Activated CD4-positive, alpha-beta T cell treated with anti-CD3 and anti-CD28 coated beads for 36 hours (primary cell): Measurements from ENCODE around the gene SLC35F4. TPM values are rescaled to one million over a fixed set of nuclear protein-coding genes. Genes with fewer than 3 reads are reported as not detected.
"Not testable (repeated sequence)": the region's sequence is repeated elsewhere in the genome, so short reads cannot be mapped to it uniquely, and the experiment has no call there.

Source experiments
- ATAC-seq: fragments of 200-7000 bp; cut with Tn5 transposase; one replicate; pipeline ENCODE4 v1.10.0; 2021; ENCODE audit warnings: mild to moderate bottlenecking, moderate library complexity
- CTCF ChIA-PET: fragments of 350-600 bp; sonication (Branson Sonifier 250); formaldehyde crosslinking; loops from one replicate; lab custom pipeline; 2021; ENCODE audit warnings: antibody characterized with exemption; lab: Charles Lee
- POLR2A ChIA-PET: fragments of 350-600 bp; sonication (Branson Sonifier 250); formaldehyde crosslinking; loops from one replicate; lab custom pipeline; 2021; ENCODE audit warnings: antibody characterized with exemption, inconsistent platforms; lab: Charles Lee
- DNase-seq: peaks from one replicate; pipeline ENCODE4 v3.0.0-alpha.2; 2020
- H3K27ac Mint-ChIP-seq: one replicate; pipeline ENCODE4 v1.8.0; 2021; ENCODE audit warnings: mixed read lengths
- H3K27me3 Mint-ChIP-seq: one replicate; pipeline ENCODE4 v1.8.0; 2021; ENCODE audit warnings: mixed read lengths
- H3K36me3 Mint-ChIP-seq: one replicate; pipeline ENCODE4 v1.8.0; 2021; ENCODE audit warnings: low read depth, mixed read lengths
- H3K4me1 Mint-ChIP-seq: one replicate; pipeline ENCODE4 v1.8.0; 2021; ENCODE audit warnings: mixed read lengths
- H3K4me3 Mint-ChIP-seq: one replicate; pipeline ENCODE4 v1.8.0; 2021; ENCODE audit warnings: mild to moderate bottlenecking, moderate library complexity, mixed read lengths
- H3K9me3 Mint-ChIP-seq: one replicate; pipeline ENCODE4 v1.8.0; 2021; ENCODE audit warnings: low read depth, mixed read lengths
- intact Hi-C, 2 experiments: fragments of 100-400 bp; cut with DNase I in 1 of 2; cut with micrococcal nuclease in 1 of 2; formaldehyde crosslinking; loops; one replicate each; pipeline versions ENCODE4 v1.14.2 to v1.15.1; 2022 to 2024; cut with DNase I, micrococcal nuclease
- total RNA-seq, 2 experiments: library from RNA; stranded (reverse); gene quantifications; one replicate each; pipeline ENCODE4 v1.2.3, GENCODE V29; 2021

Gene SLC35F4
- total RNA-seq, 2 experiments from 2014 or later = not detected

DNA sequence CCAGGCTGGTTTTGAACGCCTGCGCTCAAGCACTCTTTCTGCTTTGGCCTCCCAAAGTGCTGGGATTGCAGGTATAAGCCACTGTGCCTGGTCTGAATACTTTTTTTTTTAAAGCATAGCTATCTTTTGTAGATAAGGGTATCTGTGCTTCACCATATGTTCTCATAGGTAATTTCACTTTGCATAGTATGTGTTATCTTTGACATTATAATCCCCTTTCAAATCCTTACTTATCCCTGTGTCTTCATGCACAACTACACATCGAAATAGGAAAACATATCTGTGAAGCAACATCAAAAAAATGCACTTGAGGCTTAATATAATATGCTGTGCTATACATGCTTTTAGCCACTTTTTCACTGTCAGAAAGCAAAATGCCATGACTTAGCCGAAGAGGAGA, 94.1 kb downstream of the SLC35F4 start:
- CTCF ChIA-PET = no interaction called here
- H3K4me3 Mint-ChIP-seq = no peak overlapping the region
- ATAC-seq (no peak), DNase-seq (no peak)
- H3K36me3 Mint-ChIP-seq = no peaks in the 10 kb centered on the region
- H3K9me3 Mint-ChIP-seq = peaks cover 6% of the 10 kb centered on the region
- no peak overlapping the region for H3K27ac Mint-ChIP-seq
- peaks cover 6% of the 10 kb centered on the region for H3K27me3 Mint-ChIP-seq
- intact Hi-C loops = no loop called here
- POLR2A ChIA-PET = no interaction called here
- H3K4me1 Mint-ChIP-seq = no peaks in the 10 kb centered on the region

DNA sequence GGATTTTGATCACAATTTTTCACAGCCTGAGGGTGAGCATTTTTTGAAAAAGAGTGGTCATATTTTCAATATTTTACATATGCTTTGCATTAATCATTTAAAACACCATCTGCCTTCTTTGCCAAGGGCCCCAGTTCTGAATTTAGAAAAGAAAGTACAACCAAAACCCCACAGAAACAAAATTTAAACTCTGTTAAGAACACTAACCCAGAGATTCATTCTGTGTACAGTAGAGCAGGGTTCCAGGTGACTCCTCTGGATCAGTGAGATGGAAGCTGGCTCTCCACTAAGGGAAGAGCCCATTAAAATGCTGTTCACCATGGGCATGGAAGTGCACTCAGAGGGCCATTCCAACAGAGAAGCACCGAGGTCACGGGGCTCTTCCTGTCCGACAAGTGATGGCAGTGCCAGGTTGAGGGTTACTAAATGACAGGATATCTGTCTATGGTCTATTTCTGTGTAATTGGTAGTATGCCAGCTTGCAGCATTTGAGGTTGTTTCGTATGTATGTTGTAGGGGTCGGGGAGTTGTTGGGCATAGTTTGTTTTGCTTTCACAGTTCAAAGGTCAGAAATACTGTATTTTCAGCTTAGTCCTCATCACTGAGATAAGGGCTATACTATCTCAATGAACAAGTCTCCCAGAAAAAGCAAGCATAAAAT, 95.9 kb downstream of the SLC35F4 start:
- DNase-seq (no peak), ATAC-seq (no peak)
- ChIA-PET POLR2A (no interaction called here), CTCF (no interaction called here)
- no peaks in the 10 kb centered on the region for H3K36me3 Mint-ChIP-seq
- no peak overlapping the region for H3K27ac Mint-ChIP-seq
- H3K9me3 Mint-ChIP-seq = peaks cover 1% of the 10 kb centered on the region
- intact Hi-C loops = no loop called here
- peaks cover 9% of the 10 kb centered on the region for H3K27me3 Mint-ChIP-seq
- no peak overlapping the region for H3K4me3 Mint-ChIP-seq
- H3K4me1 Mint-ChIP-seq = no peaks in the 10 kb centered on the region

DNA sequence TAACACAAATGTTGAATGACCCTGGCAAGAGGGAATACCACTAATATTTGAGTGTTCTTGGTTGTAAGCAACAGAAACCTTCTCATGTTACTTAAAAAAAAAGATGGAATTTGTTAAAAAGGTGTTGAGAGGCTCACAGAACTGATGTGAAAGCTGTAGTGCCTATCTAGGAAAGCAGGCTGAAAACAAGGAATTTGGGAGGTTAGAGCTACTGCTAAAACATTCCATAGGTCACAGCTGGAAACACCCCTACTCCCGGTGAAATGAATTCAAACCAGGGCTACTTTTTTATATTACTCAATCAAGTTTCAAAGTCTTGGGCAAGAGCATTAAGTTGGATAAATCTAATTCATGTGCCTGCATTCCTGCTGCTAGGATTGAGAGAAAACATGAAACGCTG, 104.1 kb downstream of the SLC35F4 start:
- Mint-ChIP-seq H3K27ac (no peak overlapping the region), H3K9me3 (peaks cover 3% of the 10 kb centered on the region), H3K4me1 (no peaks in the 10 kb centered on the region), H3K27me3 (peaks cover 7% of the 10 kb centered on the region), H3K4me3 (no peak overlapping the region), H3K36me3 (no peaks in the 10 kb centered on the region)
- POLR2A ChIA-PET = no interaction called here
- ATAC-seq = no peak
- CTCF ChIA-PET = no interaction called here
- DNase-seq = no peak
- intact Hi-C loops = no loop called here

DNA sequence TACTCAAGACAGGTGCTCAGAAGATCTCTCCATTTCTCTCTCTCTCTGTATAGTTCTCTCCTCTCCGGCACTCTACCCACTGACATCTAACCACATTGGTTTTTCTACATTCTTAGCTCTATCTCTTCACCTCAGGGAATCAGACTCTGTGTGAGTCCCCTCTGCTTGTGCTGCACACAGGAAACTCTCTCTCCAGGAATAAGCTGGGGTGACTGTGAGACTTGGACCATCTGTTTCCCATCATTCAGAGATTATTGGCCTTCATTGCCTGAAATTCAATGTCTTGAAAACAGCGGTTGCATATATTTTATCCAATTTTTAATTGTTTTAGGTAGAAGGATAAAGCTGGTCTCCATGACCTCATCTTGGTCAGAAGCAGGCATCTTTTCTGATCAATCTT, 105.0 kb downstream of the SLC35F4 start:
- POLR2A ChIA-PET = interaction anchor here (0.7 kb wide), 1 partner anchor 160 kb away, joined by 3 read pairs; no protein-coding TSS in a partner anchor
- ATAC-seq = no peak
- Mint-ChIP-seq H3K4me1 (no peaks in the 10 kb centered on the region), H3K9me3 (peaks cover 3% of the 10 kb centered on the region), H3K27me3 (peaks cover 6% of the 10 kb centered on the region), H3K36me3 (no peaks in the 10 kb centered on the region), H3K4me3 (no peak overlapping the region), H3K27ac (no peak overlapping the region)
- no peak for DNase-seq
- intact Hi-C loops = no loop called here
- CTCF ChIA-PET = no interaction called here

DNA sequence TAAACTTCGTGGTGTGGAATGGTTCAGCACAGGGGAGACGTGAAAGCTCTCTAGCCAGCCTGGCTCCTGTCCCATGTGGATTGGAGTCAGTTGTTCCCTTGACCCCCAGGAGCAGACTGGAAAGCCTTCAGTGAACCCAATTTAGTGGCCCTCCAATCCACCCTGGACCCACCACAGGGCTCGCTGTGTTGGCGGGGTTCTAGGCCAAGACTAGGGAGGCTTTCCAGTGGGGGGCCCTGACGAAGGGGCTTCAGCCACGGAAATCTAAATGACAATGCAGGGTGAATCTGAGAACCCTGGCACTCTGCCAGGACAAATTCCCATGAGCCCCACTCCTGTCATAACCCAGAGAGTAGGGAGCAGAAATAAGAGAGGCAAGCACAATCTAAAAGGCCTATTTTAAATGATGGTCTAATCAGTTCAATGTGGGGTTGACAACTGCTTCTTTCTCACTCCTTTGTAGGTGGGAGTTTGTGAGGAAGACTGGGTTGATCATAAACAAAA, 110.8 kb downstream of the SLC35F4 start:
- Mint-ChIP-seq H3K4me3 (no peak overlapping the region), H3K36me3 (no peaks in the 10 kb centered on the region), H3K4me1 (no peaks in the 10 kb centered on the region), H3K27ac (no peak overlapping the region), H3K9me3 (no peaks in the 10 kb centered on the region), H3K27me3 (peaks cover 3% of the 10 kb centered on the region)
- ATAC-seq (no peak), DNase-seq (no peak)
- ChIA-PET CTCF (no interaction called here), POLR2A (no interaction called here)
- intact Hi-C loops = no loop called here

DNA sequence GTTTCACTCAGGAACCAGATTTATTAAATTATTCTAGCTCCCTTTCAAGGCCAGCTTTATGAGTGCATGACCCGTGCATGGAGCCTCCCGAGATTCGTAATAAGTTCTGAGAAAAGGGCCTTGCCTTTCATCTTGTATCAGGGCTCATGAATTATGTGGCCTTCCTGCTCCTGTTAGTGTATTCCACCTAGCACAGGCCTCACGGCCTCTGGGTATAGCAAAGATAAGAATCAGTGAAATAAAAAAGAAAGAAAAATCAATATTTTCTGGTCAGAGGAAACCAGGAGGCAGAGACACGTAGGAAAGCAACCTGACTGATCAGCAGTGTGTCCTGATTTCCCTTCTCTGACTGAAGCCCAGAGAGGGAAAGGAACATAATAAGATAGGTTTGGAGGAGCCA, 111.4 kb downstream of the SLC35F4 start:
- Mint-ChIP-seq H3K4me3 (no peak overlapping the region), H3K9me3 (no peaks in the 10 kb centered on the region), H3K36me3 (no peaks in the 10 kb centered on the region), H3K27me3 (no peaks in the 10 kb centered on the region), H3K4me1 (no peaks in the 10 kb centered on the region), H3K27ac (no peak overlapping the region)
- intact Hi-C loops = no loop called here
- DNase-seq = no peak
- no peak for ATAC-seq
- ChIA-PET CTCF (no interaction called here), POLR2A (no interaction called here)

DNA sequence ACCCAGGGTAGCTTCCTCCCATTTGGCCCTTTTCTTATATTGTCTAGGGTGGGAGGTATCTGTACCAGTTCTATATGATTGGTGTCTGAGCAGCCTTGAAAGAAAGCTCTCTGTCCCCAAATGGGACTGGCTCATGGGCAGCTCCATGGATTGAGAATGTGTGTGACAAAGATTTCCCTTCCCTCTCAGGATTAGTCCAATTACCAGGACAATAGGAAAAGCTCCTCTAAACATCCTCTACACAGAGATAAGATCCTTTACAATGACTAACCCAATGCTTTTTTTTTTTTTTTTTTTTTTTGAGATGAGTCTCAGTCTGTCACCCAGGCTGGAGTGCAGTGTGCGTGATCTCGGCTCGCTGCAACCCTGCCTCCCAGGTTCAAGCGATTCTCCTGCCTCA, 112.1 kb downstream of the SLC35F4 start:
- H3K9me3 Mint-ChIP-seq = no peaks in the 10 kb centered on the region
- H3K27me3 Mint-ChIP-seq = no peaks in the 10 kb centered on the region
- H3K36me3 Mint-ChIP-seq = no peaks in the 10 kb centered on the region
- no peak overlapping the region for H3K4me3 Mint-ChIP-seq
- ATAC-seq (no peak), DNase-seq (no peak)
- H3K4me1 Mint-ChIP-seq = no peaks in the 10 kb centered on the region
- no peak overlapping the region for H3K27ac Mint-ChIP-seq
- POLR2A ChIA-PET = no interaction called here
- intact Hi-C loops = no loop called here
- CTCF ChIA-PET = interaction anchor here (0.6 kb wide), 1 partner anchor 437 kb away, joined by 3 read pairs; no protein-coding TSS in a partner anchor

DNA sequence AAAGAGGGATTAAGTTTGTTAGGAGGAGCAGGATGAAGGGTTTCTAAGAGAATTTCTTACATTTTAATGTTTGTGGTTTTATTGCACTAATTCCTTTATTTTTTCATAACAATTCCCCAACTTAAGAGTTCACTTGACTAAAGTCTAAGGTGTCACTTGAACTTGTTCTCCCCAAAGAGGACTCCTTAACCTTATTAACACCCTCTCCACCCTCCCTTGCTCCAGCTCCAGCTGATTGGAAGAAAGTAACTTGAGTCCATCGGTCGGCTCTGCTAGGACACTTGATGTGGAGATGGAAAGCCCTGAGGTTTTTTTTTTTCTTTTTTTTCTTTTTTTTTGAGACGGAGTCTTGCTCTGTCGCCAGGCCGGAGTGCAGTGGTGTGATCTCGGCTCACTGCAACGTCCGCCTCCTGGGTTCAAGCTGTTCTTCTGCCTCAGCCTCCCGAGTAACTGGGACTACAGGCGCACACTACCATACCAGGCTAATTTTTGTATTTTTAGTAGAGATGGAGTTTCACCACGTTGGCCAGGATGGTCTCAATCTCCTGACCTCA, 113.7 kb downstream of the SLC35F4 start:
- intact Hi-C loops, H3K9me3 Mint-ChIP-seq, CTCF ChIA-PET, H3K27me3 Mint-ChIP-seq, DNase-seq, POLR2A ChIA-PET, ATAC-seq, H3K27ac Mint-ChIP-seq, H3K4me1 Mint-ChIP-seq, H3K4me3 Mint-ChIP-seq, H3K36me3 Mint-ChIP-seq: not testable (repeated sequence)

DNA sequence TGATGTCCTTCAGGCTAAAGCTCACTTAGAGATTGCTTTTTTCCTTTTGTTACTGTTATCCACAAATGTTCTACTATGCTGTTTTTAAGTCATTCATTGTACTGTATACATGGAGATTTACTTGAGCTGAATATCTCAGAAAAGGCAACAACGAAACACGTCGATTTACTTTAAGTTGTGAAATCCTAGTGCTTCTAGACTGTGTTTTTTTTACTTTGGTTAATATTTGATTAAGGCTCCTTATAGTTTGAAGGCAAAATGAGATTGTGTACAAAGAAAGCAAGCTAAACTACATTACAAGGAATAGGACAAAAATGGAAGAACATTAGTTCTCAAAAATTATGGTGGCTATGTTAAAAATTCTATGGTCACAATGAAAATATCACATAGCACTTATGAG, 114.5 kb downstream of the SLC35F4 start:
- Mint-ChIP-seq H3K27ac (no peak overlapping the region), H3K4me1 (no peaks in the 10 kb centered on the region), H3K9me3 (no peaks in the 10 kb centered on the region), H3K27me3 (no peaks in the 10 kb centered on the region), H3K4me3 (no peak overlapping the region), H3K36me3 (no peaks in the 10 kb centered on the region)
- CTCF ChIA-PET = no interaction called here
- ATAC-seq = no peak
- POLR2A ChIA-PET = no interaction called here
- no peak for DNase-seq
- intact Hi-C loops = no loop called here

DNA sequence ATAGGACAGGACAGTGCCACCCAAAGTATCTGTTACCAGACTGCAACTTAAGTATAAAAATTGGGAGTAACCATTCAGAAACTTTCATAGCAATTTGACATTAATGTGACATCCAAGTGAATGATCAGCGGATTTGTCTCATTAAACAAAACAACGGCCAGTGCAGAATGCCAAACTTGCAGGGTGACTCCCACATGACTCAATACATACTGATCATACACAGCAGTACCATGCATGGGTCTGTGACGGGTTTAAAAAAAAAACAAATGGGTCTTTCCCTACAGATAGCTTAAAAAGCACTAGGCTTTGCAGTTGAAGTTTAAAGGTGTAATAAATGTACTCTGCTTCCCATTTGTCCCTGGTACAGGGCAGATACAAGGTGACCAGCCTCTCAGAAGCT, 116.6 kb downstream of the SLC35F4 start:
- no peak overlapping the region for H3K4me3 Mint-ChIP-seq
- ChIA-PET POLR2A (no interaction called here), CTCF (no interaction called here)
- no peaks in the 10 kb centered on the region for H3K4me1 Mint-ChIP-seq
- DNase-seq (no peak), ATAC-seq (no peak)
- H3K9me3 Mint-ChIP-seq = no peaks in the 10 kb centered on the region
- intact Hi-C loops = no loop called here
- no peaks in the 10 kb centered on the region for H3K27me3 Mint-ChIP-seq
- H3K27ac Mint-ChIP-seq = no peak overlapping the region
- no peaks in the 10 kb centered on the region for H3K36me3 Mint-ChIP-seq

DNA sequence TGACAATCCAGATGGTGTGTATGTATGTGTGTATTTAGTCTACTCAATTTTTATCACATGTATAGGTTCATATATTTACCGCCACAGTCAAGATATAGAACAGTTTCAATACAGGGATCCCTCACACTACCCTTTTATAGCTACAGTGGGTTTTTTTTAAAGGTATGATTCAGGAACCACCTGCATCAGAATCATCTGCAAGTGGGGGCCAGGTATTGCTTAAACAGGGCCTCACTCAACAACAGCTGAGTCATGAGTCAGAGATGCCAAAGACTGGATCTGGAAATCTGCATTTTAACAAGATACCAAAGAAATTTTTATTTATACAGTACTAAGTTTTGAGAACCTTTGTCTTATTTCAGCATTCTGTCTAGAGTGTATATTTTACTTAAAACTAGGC, 117.6 kb downstream of the SLC35F4 start:
- Mint-ChIP-seq H3K4me1 (no peaks in the 10 kb centered on the region), H3K4me3 (no peak overlapping the region)
- DNase-seq = no peak

DNA sequence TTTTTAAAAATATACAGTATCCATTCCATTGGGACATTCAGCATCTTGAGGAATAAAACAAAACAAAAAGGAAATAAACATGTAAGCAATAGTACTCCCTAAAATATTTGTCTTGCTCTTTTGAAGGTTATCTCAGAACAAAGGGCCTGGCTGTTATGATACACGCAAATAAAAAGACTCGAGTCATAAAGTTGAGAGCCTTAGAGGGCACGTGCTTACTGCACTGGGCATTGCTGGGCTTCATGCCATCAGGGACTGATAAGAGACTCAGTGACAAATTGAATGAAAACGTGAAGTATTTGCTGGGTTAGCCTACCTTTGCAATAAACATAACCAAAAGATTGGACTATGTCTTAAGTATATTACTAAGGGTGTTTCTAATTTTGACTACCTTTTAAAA, 118.9 kb downstream of the SLC35F4 start:
- CTCF ChIA-PET = no interaction called here

More for the DNA sequence above, 117.6 kb downstream of the SLC35F4 start:
- CTCF ChIA-PET = no interaction called here
- intact Hi-C loops = no loop called here
- Mint-ChIP-seq H3K27me3 (no peaks in the 10 kb centered on the region), H3K9me3 (no peaks in the 10 kb centered on the region), H3K27ac (no peak overlapping the region), H3K36me3 (no peaks in the 10 kb centered on the region)
- no peak for ATAC-seq
- POLR2A ChIA-PET = no interaction called here

More for the DNA sequence above, 118.9 kb downstream of the SLC35F4 start:
- Mint-ChIP-seq H3K27me3 (no peaks in the 10 kb centered on the region), H3K27ac (no peak overlapping the region), H3K4me3 (no peak overlapping the region), H3K9me3 (no peaks in the 10 kb centered on the region), H3K36me3 (no peaks in the 10 kb centered on the region), H3K4me1 (no peaks in the 10 kb centered on the region)
- no peak for ATAC-seq
- DNase-seq = no peak
- intact Hi-C loops = no loop called here
- POLR2A ChIA-PET = no interaction called here
